ENCODE measurements around the gene ZMYM2. TPM values are rescaled to one million over a fixed set of nuclear protein-coding genes. Genes with fewer than 3 reads are reported as not detected.

ZMYM2 gene
- total RNA-seq, 4 donors from 2014 or later: 100 to 154 (median 117) TPM

DNA sequence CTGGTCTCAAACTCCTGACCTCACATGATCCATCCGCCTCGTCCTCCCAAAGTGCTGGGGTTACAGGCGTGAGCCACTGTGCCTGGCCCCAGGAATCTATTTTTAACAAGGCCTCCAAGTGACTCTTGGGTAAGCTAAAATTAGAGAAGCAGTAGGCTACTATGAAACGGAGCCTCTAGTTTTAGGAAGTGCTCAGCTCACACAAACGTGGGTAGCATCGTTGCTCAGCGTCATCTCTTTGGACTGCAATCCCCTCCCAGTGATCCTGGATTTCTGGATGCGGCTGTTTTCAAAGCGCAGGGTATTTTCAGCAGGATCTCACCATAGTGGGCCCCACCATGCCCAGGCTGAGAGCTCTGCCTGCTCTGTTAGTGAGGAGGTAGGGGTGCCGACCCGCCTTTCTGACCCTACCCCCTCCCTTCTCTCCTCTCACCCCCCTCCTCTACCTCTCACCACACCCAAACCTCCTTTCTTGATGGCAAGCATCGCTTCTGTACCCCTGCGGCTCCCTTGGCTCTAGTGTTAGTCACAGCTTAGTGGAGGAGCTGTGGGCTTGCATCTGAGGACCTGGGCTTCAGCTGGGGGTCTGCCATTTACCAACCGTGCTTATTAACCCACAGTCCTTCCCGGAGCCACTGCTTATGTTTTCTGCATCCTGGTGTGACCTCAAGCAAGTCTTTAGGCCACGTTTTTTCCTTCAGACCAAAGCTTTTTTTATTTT, 168.2 kb downstream of the ZMYM2 start:
- no peak for DNase-seq
- Histone ChIP-seq H3K4me1 (peaks cover 3 to 15% of the 10 kb centered on the region in 2 donors), H3K4me3 (replicated peaks in 1 of 3) (no peak overlapping the region), H3K9me3 (no peaks in the 10 kb centered on the region), H3K27ac (no peak overlapping the region), H3K27me3 (no peaks in the 10 kb centered on the region), H3K36me3 (no peaks in the 10 kb centered on the region)
- WGBS, 2 donors: 70 to 76% methylated on average over 15 to 16 of the region's 16 CpGs
- intact Hi-C loops (cut with DNase I): no loop called here
- TF ChIP-seq POLR2A (IDR thresholded peaks at IDR 0.05): no peak
- TF ChIP-seq, protein P1, sequence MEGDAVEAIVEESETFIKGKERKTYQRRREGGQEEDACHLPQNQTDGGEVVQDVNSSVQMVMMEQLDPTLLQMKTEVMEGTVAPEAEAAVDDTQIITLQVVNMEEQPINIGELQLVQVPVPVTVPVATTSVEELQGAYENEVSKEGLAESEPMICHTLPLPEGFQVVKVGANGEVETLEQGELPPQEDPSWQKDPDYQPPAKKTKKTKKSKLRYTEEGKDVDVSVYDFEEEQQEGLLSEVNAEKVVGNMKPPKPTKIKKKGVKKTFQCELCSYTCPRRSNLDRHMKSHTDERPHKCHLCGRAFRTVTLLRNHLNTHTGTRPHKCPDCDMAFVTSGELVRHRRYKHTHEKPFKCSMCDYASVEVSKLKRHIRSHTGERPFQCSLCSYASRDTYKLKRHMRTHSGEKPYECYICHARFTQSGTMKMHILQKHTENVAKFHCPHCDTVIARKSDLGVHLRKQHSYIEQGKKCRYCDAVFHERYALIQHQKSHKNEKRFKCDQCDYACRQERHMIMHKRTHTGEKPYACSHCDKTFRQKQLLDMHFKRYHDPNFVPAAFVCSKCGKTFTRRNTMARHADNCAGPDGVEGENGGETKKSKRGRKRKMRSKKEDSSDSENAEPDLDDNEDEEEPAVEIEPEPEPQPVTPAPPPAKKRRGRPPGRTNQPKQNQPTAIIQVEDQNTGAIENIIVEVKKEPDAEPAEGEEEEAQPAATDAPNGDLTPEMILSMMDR (IDR thresholded peaks at IDR 0.05): no peak

DNA sequence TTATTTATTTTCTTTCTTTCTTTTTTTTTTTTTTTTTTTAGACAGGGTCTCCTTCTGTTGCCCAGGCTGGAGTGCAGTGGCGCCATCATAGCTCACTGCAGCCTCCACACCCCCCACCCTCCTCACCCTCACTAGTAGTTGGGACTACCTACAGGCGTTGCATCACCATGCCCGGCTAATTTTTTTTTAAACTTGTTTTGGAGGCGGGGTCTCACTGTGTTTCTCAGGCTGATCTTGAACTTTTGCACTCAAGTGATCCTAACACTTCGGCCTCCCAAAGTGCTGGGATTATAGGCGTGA, 168.7 kb downstream of the ZMYM2 start:
- no peak for TF ChIP-seq POLR2A (IDR thresholded peaks at IDR 0.05)
- TF ChIP-seq, protein P1 (IDR thresholded peaks at IDR 0.05): no peak
- Histone ChIP-seq H3K9me3 (no peaks in the 10 kb centered on the region), H3K27ac (peak overlapping the region; percentile 61 to 89 (median 75)), H3K4me3 (replicated peaks in 1 of 3) (peak overlapping the region in 1 of 3 donors; percentile 45), H3K27me3 (no peaks in the 10 kb centered on the region), H3K36me3 (no peaks in the 10 kb centered on the region), H3K4me1 (peaks cover 3 to 16% of the 10 kb centered on the region in 2 donors)
- intact Hi-C loops (cut with DNase I): no loop called here
- WGBS, 2 donors: 27 to 32% methylated on average over 6 of the region's 6 CpGs
- peak in 1 of 2 donors; percentile 21 for DNase-seq

DNA sequence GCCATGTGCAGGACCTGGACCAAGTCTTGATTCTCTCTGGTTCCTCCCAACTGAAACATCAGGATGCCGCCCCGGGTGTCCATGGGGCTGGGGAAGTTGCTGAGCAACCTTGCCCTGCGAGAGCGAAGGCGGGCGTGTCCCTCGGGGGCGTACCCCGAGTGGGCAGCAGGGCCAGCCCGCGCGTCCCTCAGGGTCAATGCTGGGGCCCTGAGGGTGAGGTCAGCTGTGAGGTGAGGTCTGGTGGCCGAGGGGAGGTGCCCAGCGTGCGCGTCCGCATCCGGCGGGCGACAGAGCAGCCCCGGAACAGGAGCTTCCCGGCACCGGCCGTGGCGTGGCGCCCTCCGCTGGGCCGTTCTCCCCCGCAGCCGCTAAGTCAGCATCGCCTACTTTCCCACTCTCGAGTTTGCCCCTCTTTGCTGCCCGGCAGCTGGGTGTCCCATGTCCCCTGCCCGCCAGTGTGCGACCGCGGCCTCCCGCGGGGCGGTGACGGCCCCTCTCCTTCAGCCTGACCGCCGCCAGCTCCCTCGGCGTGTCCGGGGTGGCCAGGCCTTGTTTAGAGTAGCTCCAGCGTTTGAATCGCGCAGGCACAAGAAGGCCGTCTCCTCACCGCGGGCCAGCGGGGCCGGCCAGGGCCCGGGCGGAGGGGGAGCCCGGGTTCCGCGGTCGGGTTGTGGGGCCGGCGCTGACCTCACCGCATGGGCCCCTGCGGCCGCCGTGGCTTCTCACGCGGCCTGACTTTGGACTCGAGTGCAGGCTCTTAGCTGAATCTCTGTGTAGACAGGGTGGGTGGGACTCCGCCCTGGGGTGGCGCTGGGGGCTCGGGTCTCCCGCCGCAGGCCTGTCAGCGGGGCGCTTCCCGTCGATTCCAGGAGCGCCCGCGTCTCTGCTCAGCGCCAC, 169.3 kb downstream of the ZMYM2 start:
- peak; percentile 71 to 73 for DNase-seq
- Histone ChIP-seq H3K27me3 (no peaks in the 10 kb centered on the region), H3K4me3 (replicated peaks in 1 of 3) (peak overlapping the region; percentile 35 to 48 (median 45)), H3K4me1 (peaks cover 3 to 16% of the 10 kb centered on the region in 2 donors), H3K36me3 (no peaks in the 10 kb centered on the region), H3K9me3 (no peaks in the 10 kb centered on the region), H3K27ac (peak overlapping the region; percentile 61 to 89 (median 75))
- WGBS, 2 donors: 1 to 2% methylated on average over 23 to 30 of the region's 82 CpGs
- TF ChIP-seq, protein P1 (IDR thresholded peaks at IDR 0.05): peak; percentile 23 to 55 (median 35)
- peak in 1 of 2 donors; percentile 50 for TF ChIP-seq POLR2A (IDR thresholded peaks at IDR 0.05)
- intact Hi-C loops (cut with DNase I): no loop called here

DNA sequence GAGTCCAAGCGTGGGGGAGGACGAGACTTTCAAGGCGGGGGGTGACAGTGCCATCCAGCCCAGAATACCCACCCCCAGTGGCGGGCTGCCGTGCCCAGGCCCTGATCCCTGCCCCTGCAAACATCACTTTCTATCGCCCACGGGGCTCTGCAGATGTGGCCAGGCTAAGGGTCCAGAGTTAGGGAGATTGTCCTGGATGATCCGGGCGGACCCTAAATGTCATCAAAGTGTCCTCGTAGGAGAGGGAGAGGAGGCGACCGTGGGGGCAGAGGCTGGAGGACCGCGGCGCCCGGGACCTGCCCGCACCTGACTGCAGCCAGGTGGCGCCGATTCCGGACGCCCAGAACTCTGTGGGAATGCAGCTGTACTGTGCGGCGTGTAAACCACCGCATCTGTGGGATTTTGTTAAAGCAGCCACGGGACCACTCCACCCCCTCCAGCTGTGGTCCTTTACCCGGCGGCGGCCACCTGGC, 170.0 kb downstream of the ZMYM2 start:
- Histone ChIP-seq H3K4me3 (replicated peaks in 1 of 3) (peak overlapping the region; percentile 35 to 48 (median 45)), H3K27me3 (no peaks in the 10 kb centered on the region), H3K9me3 (no peaks in the 10 kb centered on the region), H3K27ac (peak overlapping the region; percentile 61 to 89 (median 75)), H3K36me3 (no peaks in the 10 kb centered on the region), H3K4me1 (peaks cover 3 to 16% of the 10 kb centered on the region in 2 donors)
- TF ChIP-seq POLR2A (IDR thresholded peaks at IDR 0.05): no peak
- TF ChIP-seq, protein P1 (IDR thresholded peaks at IDR 0.05): peak in 4 of 6 experiments; percentile 38 to 49 (median 40)
- peak; percentile 51 to 55 for DNase-seq
- WGBS, 2 donors: 3 to 5% methylated on average over 3 to 12 of the region's 28 CpGs
- intact Hi-C loops (cut with DNase I): no loop called here

Data from thyroid gland (tissue), 4 donors.